HEK293 (cell line): ENCODE results near the gene ALPK3.
A peak's percentile ranks its signal among the peaks of the same experiment; 100 is the strongest.

Source experiments
- CTCF ChIA-PET: fragments of 350-600 bp; formaldehyde crosslinking; extraction: SDS; loops from one replicate; lab custom pipeline; 2021; ENCODE audit warnings: antibody characterized with exemption; lab: Yijun Ruan, JAX
- POLR2A ChIA-PET: fragments of 300-600 bp; formaldehyde crosslinking; extraction: SDS; loops from one replicate; lab custom pipeline; 2020; ENCODE audit warnings: antibody characterized with exemption, inconsistent platforms; lab: Yijun Ruan, JAX
- H3K27ac ChIP-seq: fragments of 200-500 bp; sonication (Bioruptor generic); 2 replicates; pipeline ENCODE4 v1.5.1; 2014; ENCODE audit warnings: low read depth, low read length, control low read depth, inconsistent platforms; ENCODE audit errors: extremely low read depth
- H3K36me3 ChIP-seq, 2 experiments: fragments of 200-500 bp in 1 of 2; sonication (Bioruptor generic) in 1 of 2; 1 replicate in 1 of 2; 2 replicates in 1 of 2; pipeline ENCODE4 v1.5.1; 2014 to 2017; ENCODE audit warnings: inconsistent platforms in 2 of 2, low read length in 2 of 2; ENCODE audit not compliant: control insufficient read depth in 2 of 2, insufficient read depth in 1 of 2
- H3K4me1 ChIP-seq: fragments of 200-500 bp; sonication (Bioruptor generic); 2 replicates; pipeline ENCODE4 v1.5.1; 2014; ENCODE audit warnings: mild to moderate bottlenecking, low read length, inconsistent platforms; ENCODE audit not compliant: control insufficient read depth, insufficient read depth
- H3K4me3 ChIP-seq: 2 replicates; pipeline ENCODE4 v1.5.1; 2011; ENCODE audit warnings: low read depth, mild to moderate bottlenecking, control low read depth, low read length, moderate library complexity
- H3K9me3 ChIP-seq: fragments of 200-500 bp; sonication (Bioruptor generic); 2 replicates; pipeline ENCODE4 v1.5.1; 2014; ENCODE audit warnings: low read depth, low read length, inconsistent platforms; ENCODE audit not compliant: control insufficient read depth, insufficient read depth
- GFI1B ChIP-seq: fragments of 450-650 bp; formaldehyde crosslinking; IDR thresholded peaks from 2 replicates; pipeline ENCODE4 v1.5.1; 2016; ENCODE audit warnings: missing biosample characterization, missing genetic modification characterization
- HOXC10 ChIP-seq: sonication (generic); formaldehyde crosslinking; IDR thresholded peaks from 2 replicates; pipeline ENCODE4 v1.8.1; 2023; ENCODE audit warnings: mild to moderate bottlenecking, missing genetic modification reagents
- KLF9 ChIP-seq: fragments of 450-650 bp; formaldehyde crosslinking; IDR thresholded peaks from 2 replicates; pipeline ENCODE4 v1.5.1; 2016; ENCODE audit warnings: missing biosample characterization, missing genetic modification characterization, low read depth
- OVOL3 ChIP-seq: fragments of 450-650 bp; formaldehyde crosslinking; IDR thresholded peaks from 2 replicates; pipeline ENCODE4 v1.5.1; 2016; ENCODE audit warnings: missing biosample characterization, missing genetic modification characterization
- PRDM10 ChIP-seq: fragments of 450-650 bp; formaldehyde crosslinking; IDR thresholded peaks from 2 replicates; pipeline ENCODE4 v1.5.1; 2016; ENCODE audit warnings: missing biosample characterization, missing genetic modification characterization
- YY1 ChIP-seq: fragments of 450-650 bp; formaldehyde crosslinking; IDR thresholded peaks from 2 replicates; pipeline ENCODE4 v1.5.1; 2018; ENCODE audit warnings: missing biosample characterization, missing genetic modification characterization
- YY2 ChIP-seq: fragments of 450-650 bp; formaldehyde crosslinking; IDR thresholded peaks from 2 replicates; pipeline ENCODE4 v1.5.1; 2016; ENCODE audit warnings: missing biosample characterization, missing genetic modification characterization
- ZBTB10 ChIP-seq: fragments of 450-650 bp; formaldehyde crosslinking; IDR thresholded peaks from 2 replicates; pipeline ENCODE4 v1.5.1; 2016; ENCODE audit warnings: missing biosample characterization, missing genetic modification characterization
- ZBTB11 ChIP-seq: fragments of 450-650 bp; formaldehyde crosslinking; conservative IDR thresholded peaks from 2 replicates; pipeline ENCODE4 v1.5.1; 2016; ENCODE audit warnings: low read depth, missing biosample characterization, missing genetic modification characterization
- ZBTB17 ChIP-seq: fragments of 450-650 bp; formaldehyde crosslinking; IDR thresholded peaks from 2 replicates; pipeline ENCODE4 v1.5.1; 2016; ENCODE audit warnings: missing biosample characterization, missing genetic modification characterization
- ZBTB48 ChIP-seq: fragments of 450-650 bp; formaldehyde crosslinking; IDR thresholded peaks from 2 replicates; pipeline ENCODE4 v1.5.1; 2016; ENCODE audit warnings: missing biosample characterization, missing genetic modification characterization
- ZFP41 ChIP-seq: fragments of 450-650 bp; formaldehyde crosslinking; IDR thresholded peaks from 2 replicates; pipeline ENCODE4 v1.5.1; 2016; ENCODE audit warnings: missing biosample characterization, missing genetic modification characterization, borderline replicate concordance
- ZIC2 ChIP-seq: fragments of 450-650 bp; formaldehyde crosslinking; IDR thresholded peaks from 2 replicates; pipeline ENCODE4 v1.5.1; 2016; ENCODE audit warnings: missing biosample characterization, missing genetic modification characterization
- ZNF169 ChIP-seq: fragments of 450-650 bp; formaldehyde crosslinking; IDR thresholded peaks from 2 replicates; pipeline ENCODE4 v1.5.1; 2016; ENCODE audit warnings: missing biosample characterization, missing genetic modification characterization
- ZNF335 ChIP-seq: fragments of 450-650 bp; formaldehyde crosslinking; conservative IDR thresholded peaks from 2 replicates; pipeline ENCODE4 v1.5.1; 2016; ENCODE audit warnings: missing biosample characterization, missing genetic modification characterization
- ZNF449 ChIP-seq: fragments of 450-650 bp; formaldehyde crosslinking; IDR thresholded peaks from 2 replicates; pipeline ENCODE4 v1.5.1; 2017; ENCODE audit warnings: missing biosample characterization, mild to moderate bottlenecking, missing genetic modification characterization, moderate library complexity
- ZNF510 ChIP-seq: fragments of 450-650 bp; formaldehyde crosslinking; IDR thresholded peaks from 2 replicates; pipeline ENCODE4 v1.5.1; 2018; ENCODE audit warnings: mild to moderate bottlenecking, missing genetic modification characterization, missing biosample characterization; ENCODE audit not compliant: insufficient replicate concordance
- ZNF629 ChIP-seq: fragments of 450-650 bp; formaldehyde crosslinking; IDR thresholded peaks from 2 replicates; pipeline ENCODE4 v1.5.1; 2017; ENCODE audit warnings: missing biosample characterization, missing genetic modification characterization
- ZNF791 ChIP-seq: fragments of 450-650 bp; formaldehyde crosslinking; IDR thresholded peaks from 2 replicates; pipeline ENCODE4 v1.5.1; 2016; ENCODE audit warnings: missing biosample characterization, missing genetic modification characterization
- ZSCAN18 ChIP-seq: fragments of 450-650 bp; formaldehyde crosslinking; IDR thresholded peaks from 2 replicates; pipeline ENCODE4 v1.5.1; 2016; ENCODE audit warnings: missing biosample characterization, missing genetic modification characterization

The ALPK3 gene

GRCh38 chr15:84818261-84819131 is 1.3 kb downstream of the ALPK3 start:
- ChIA-PET POLR2A (interaction anchor here (1.5 kb wide), 1 partner anchor 10 kb away, joined by 3 read pairs; no protein-coding TSS in a partner anchor), CTCF (interaction anchor here (0.6 to 2.0 kb wide), 6 partner anchors 12 to 219 kb away, joined by 3 to 6 read pairs (median 3); no protein-coding TSS in a partner anchor)
- H3K9me3 ChIP-seq, result no peaks in the 10 kb centered on the region
- TF ChIP-seq YY2 (no peak), ZNF791 (tag by site-specific recombination) (no peak), ZNF335 (peak; percentile 59), OVOL3 (tag by site-specific recombination) (no peak), YY1 (tag by site-specific recombination) (no peak)
- no peaks in the 10 kb centered on the region for H3K36me3 ChIP-seq
- peaks cover 7% of the 10 kb centered on the region; the same call in 1 of the 2 replicates for H3K4me1 ChIP-seq
- H3K4me3 ChIP-seq, result no peak overlapping the region
- no peak overlapping the region for H3K27ac ChIP-seq

- Histone ChIP-seq H3K4me3 (no peak overlapping the region), H3K9me3 (no peaks in the 10 kb centered on the region)
- CTCF ChIA-PET, result interaction anchor here (0.6 to 2.0 kb wide), 7 partner anchors 9 to 220 kb away, joined by 3 to 6 read pairs (median 3); no protein-coding TSS in a partner anchor
- TF ChIP-seq ZNF169 (tag by site-specific recombination) (no peak), KLF9 (tag by site-specific recombination) (no peak), ZBTB17 (tag by site-specific recombination) (no peak), HOXC10 (no peak), ZSCAN18 (no peak), ZNF510 (tag by site-specific recombination) (no peak), ZBTB48 (tag by site-specific recombination) (peak; percentile 18; the same call in 1 of the 2 replicates), GFI1B (no peak), ZBTB11 (no peak), ZNF629 (tag by site-specific recombination) (no peak), ZBTB10 (tag by site-specific recombination) (no peak), ZIC2 (tag by site-specific recombination) (peak; percentile 59), ZFP41 (tag by site-specific recombination) (no peak), PRDM10 (tag by site-specific recombination) (no peak), ZNF449 (tag by site-specific recombination) (no peak)
Measured at GRCh38 chr15:84819291-84819768, 2.2 kb downstream of the ALPK3 start.

More at GRCh38 chr15:84819291-84819768, 2.2 kb downstream of the ALPK3 start:
- Histone ChIP-seq H3K36me3 (no peaks in the 10 kb centered on the region), H3K27ac (no peak overlapping the region), H3K4me1 (peaks cover 7% of the 10 kb centered on the region; the same call in 1 of the 2 replicates)
- POLR2A ChIA-PET, result interaction anchor here (0.8 to 1.5 kb wide), 2 partner anchors 10 to 165 kb away, joined by 3 read pairs; partner anchors contain the start of gene WDR73
